ENCODE results near the gene TSHZ2.

TSHZ2 gene

DNA sequence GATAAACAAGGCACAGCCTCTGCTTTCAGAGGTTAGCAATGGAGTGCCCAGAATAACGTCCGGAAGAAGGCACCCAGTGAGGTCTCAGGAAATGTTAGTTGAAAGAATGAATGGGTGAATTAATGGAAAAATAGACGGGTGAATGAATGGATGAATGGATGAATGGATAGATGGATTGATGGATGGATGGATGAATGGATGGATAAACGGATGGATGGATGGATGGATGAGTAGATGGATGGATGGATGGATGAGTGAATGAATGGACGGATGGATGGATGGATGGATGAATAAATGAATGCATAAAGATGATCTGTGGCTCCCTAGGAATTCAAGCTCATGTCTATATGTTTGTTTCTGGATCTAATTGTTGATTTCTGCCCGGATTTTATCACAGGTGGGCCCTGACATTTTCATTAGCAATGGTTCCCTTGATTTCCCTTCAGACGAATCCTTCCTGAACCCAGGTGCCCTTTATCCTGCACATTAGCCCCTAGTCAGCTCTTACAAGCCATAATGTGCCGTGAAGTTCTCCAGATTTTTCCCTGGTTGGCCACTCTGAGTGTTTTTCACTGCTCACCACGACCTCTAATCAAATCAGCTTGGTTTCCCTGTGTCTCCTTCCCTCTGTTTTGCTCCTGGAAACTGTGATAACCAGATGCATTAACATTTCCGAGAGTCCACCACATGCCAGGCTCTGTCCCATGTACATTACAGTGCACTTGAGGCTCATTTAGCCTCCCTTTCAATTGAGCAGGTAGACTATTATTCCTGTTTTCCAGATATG lies 22.2 kb downstream of the TSHZ2 start:
- no peak for TF ChIP-seq GATA2 (IDR thresholded peaks at IDR 0.05; ENCODE audit: low read depth, low read length)
- no peak for TF ChIP-seq GATA3 (IDR thresholded peaks at IDR 0.05; ENCODE audit: low read depth, low read length)

DNA sequence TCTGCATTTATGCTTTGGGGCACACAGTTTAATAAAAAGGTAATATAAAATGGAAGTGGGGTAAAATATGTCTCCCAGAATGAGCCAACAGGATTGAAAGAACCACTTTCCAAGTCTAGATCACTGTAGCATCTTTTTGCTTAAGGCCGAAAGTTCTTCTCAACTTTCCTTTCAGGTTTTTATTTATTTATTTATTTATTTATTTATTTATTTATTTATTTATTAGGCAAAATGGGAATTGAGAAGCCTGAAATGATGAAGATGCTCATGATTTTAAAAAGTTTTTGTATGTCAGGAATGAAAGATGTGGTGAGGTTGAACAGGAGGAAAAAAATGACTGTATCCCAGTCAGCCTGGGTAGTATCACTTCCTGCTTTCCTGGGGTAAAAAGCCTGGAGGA lies 24.0 kb downstream of the TSHZ2 start:
- no peak for TF ChIP-seq GATA2 (IDR thresholded peaks at IDR 0.05; ENCODE audit: low read depth, low read length)
- TF ChIP-seq GATA3 (IDR thresholded peaks at IDR 0.05; ENCODE audit: low read depth, low read length) = no peak

DNA sequence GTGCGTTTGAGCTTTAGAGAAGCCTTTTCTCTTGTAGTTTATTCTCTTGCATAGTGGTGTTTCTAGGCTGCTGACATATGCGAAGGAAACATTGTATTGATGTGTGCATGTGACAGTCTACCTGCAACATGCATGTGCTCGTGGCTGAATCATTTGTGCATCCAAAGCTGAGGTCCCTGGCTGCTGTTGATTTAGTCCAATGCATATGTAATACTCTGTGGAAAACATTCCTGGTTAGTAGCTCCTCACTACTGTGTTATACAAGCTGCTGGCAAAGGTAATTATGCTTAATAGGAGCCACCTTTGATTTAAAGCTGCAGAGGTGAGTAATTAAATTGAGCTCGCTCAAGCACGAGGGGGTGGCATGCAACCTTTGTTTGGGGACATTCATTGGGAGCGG lies 24.5 kb downstream of the TSHZ2 start:
- no peak for TF ChIP-seq GATA3 (IDR thresholded peaks at IDR 0.05; ENCODE audit: low read depth, low read length)
- TF ChIP-seq GATA2 (IDR thresholded peaks at IDR 0.05; ENCODE audit: low read depth, low read length) = no peak

DNA sequence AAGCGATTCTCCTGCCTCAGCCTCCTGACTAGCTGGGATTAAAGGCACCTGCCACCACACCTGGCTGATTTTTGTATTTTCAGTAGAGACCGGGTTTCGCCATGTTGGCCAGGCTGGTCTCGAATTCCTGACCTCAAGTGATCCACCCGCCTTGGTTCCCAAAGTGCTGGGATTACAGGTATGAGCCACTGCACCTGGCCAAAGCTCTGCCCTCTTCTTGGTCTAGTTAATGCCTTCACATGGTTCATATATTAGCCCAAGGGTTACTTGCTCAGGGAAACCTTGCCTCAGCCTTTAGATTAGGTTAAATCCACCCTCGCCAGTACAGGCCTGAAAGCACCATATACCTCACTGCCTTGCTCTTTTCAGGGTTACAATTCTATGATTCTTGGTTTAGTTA lies 26.1 kb downstream of the TSHZ2 start:
- no peak for TF ChIP-seq GATA3 (IDR thresholded peaks at IDR 0.05; ENCODE audit: low read depth, low read length)
- TF ChIP-seq GATA2 (IDR thresholded peaks at IDR 0.05; ENCODE audit: low read depth, low read length) = no peak

DNA sequence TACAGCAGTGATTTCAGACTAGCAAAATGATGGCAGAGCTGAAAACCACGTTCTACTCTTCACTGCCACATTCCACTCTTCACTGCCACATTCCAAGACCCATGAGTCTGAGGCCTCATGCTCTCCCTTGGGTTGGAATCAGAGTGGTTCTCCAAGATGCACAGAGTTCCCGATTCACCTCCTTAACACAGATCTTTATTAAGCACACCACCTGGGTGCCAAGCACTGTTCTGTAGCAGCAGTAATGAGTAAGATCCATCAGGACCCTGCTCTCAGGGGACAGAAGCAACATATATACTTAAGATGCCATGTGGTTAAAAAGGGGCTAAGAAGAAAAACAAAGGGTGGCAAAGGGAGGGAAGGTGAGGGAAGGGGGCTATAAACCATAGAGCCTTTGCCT lies 26.9 kb downstream of the TSHZ2 start:
- TF ChIP-seq GATA2 (IDR thresholded peaks at IDR 0.05; ENCODE audit: low read depth, low read length) (no peak), GATA3 (IDR thresholded peaks at IDR 0.05; ENCODE audit: low read depth, low read length) (no peak)

DNA sequence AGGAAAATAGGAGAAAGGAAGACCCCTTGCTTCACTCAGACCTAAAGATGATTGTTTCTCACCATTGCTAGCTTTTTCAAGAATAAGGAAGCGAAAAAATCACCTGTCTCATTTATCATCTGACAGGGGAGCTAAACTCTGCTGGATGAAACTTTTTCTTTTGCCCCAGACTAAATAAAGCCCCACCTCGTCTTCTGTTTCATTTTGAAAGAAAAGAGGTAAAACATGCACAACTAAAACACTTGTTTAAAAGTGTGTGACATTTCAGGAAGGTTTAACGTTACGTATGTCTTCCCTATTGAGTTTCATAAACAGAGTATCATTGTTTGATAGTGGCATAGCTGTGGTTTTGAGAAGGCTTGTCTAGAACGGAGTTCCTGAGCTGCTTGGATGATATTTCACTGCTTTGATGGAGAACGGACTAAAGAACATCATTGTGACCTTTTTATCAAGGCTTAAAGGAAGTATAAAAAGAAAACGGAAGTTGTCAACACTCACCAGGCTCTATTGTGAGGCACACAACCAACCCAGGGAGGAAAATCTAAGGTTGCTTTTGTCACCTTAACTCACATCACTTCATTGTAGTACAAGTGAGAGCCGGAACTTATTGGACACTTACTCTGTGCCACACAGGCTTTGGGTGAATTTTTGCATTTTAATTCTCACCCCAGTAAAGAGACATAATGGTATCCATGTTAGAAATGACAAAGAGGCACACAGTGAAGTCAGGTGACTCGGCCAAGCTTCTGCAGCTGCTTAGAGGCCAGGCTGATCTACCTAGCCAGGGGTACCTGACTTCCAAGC lies 29.5 kb downstream of the TSHZ2 start:
- TF ChIP-seq GATA2 (IDR thresholded peaks at IDR 0.05; ENCODE audit: low read depth, low read length) = no peak
- no peak for TF ChIP-seq GATA3 (IDR thresholded peaks at IDR 0.05; ENCODE audit: low read depth, low read length)

DNA sequence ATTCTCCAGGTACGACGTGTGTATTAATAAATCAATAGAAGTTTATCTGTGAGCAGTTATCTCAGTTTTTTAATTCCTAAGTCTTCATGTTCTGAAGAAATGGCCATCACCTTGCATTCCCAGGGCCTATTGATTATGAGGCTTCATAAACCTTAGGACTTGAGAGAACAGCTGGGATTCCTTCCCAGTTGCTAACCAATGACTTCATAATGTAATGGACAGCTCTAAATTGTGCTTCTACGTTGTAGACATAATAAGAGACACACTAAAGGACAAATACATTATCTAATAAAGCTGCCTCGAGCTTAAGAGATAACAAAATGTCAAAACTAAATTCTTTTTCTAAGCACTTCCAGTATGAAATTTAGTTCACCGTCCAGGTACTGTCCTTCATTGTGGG lies 30.6 kb downstream of the TSHZ2 start:
- TF ChIP-seq GATA2 (IDR thresholded peaks at IDR 0.05; ENCODE audit: low read depth, low read length) = no peak
- no peak for TF ChIP-seq GATA3 (IDR thresholded peaks at IDR 0.05; ENCODE audit: low read depth, low read length)

DNA sequence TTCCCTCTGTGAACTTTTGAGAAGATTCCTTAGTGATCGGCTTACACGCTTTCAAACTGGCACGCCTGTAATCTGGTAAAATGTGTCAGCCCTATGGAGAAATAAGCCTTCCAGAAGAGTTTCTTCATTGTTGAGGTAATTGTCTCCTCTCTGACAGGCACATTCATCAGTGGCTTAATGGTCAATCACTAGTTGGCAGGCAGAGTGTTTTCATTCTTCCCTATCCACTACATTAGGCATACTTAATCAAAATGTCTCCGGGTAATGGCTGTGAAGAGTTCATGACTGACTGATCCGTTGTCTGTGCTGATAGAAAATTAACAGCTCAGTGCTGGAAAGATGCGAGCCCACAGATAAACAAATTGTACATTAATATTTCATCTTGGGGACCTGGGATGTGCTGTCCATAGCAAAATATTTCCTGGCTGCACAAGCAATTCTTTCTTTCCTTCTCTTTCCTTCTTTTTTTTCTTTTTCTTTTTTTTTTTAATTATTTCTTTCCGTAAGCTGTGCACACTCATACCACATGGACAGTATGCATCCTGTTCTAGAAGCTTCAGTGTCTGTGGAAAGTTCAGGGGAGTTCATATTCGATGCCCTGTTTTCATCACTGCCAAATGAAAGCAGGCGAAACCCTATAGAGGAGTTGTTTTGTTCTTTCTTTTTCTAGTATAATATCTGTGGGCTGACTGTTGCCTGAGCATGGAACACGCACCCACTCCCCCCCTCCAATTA lies 31.4 kb downstream of the TSHZ2 start:
- TF ChIP-seq GATA3 (IDR thresholded peaks at IDR 0.05; ENCODE audit: low read depth, low read length) (no peak), GATA2 (IDR thresholded peaks at IDR 0.05; ENCODE audit: low read depth, low read length) (peak; percentile 55)

DNA sequence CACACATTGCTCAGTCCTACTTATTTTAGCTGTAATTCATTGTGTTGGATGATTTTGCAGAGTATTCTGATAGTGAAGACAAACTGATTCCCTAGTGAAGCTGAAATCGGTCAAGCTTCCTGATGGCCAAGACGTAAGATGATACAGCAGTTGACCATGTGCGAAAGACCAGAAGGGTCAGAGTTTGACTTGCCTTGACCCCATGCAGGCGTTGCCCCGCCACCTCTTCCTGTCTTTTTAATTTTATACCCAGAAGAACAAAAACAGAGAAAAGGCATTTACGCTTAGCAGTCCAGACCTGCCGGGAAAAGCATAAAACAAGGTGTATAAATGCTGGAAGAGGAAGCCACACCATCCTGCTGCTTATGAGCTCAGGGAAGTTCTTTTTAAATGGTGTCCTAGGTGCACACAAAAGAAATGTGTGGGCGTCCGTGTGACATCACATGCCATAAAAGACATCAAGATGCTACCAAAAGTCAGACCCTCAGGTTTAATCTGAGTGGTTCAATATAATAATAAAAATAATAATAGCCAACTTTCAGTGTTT lies 32.2 kb downstream of the TSHZ2 start:
- TF ChIP-seq GATA2 (IDR thresholded peaks at IDR 0.05; ENCODE audit: low read depth, low read length) (no peak), GATA3 (IDR thresholded peaks at IDR 0.05; ENCODE audit: low read depth, low read length) (no peak)

DNA sequence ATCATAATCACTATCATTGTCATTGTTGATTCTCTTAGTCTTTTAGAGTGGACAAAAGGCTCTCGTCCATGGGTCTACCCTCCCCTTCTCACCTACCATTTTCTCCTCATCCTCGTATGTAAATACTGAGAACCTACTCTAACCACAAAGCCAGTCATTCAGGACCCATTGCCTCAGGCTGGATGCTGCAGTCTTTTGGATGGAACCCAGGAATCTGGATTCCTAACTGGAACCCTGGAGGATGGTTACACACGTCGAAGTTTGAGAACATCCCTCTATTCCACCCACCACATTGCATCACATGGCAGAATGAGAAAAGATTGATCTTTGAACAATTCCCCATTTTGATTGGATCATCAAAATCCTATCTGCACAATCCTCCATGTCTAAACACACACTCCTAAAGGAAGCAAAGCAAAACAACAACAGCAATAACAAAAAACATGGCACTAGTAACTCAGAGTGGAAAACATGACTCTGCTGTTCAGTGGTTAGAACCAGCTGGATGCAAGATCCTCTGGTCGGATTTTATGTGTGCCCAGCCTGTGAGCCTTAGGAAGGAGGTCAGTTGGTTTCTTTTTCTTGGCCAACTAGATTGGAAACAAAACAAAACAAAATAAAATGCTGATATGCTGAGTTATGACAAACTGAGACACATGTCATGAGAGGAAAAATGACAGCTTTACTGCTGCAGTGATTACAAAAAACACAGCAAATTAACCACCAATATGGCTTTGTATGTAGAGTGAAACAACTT lies 38.0 kb downstream of the TSHZ2 start:
- no peak for TF ChIP-seq GATA2 (IDR thresholded peaks at IDR 0.05; ENCODE audit: low read depth, low read length)
- no peak for TF ChIP-seq GATA3 (IDR thresholded peaks at IDR 0.05; ENCODE audit: low read depth, low read length)

DNA sequence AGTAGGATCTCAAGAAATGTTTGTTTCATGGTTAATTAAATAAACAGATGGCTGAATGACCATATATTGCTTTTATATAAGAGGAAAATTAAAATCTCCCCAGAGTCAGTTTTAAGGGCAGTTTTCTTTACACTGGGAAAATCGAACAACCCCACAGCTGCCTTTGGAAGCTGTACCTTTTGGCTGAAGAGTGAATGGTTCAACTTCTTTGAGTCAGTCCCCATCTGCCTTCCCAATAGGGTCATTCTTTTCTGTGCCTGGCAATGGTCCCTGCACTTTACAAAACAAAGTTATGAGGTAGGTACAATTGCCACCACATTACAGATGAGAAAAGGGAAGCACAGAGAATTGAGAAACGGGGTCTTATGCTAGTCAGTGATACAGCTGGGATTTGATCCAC lies 39.5 kb downstream of the TSHZ2 start:
- TF ChIP-seq GATA3 (IDR thresholded peaks at IDR 0.05; ENCODE audit: low read depth, low read length) = no peak
- no peak for TF ChIP-seq GATA2 (IDR thresholded peaks at IDR 0.05; ENCODE audit: low read depth, low read length)

DNA sequence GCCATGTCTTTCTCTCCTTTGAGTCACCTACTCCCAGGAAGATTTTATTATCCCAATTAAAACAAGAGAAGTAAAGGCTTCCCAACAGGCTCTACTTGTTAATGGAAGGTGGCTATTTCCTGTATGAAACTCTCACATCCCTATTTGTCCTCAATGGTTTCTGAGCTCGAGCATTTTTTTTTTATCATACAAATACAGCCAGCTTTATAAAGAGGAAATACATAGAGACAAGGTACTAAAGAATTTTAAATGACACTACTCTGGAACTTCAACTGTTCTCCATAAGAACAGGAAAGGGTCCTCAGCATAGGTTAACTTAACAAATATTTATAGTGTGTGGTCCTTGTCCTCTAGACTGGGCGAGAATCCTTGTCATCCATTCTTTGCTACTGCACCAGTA lies 41.0 kb downstream of the TSHZ2 start:
- no peak for TF ChIP-seq GATA2 (IDR thresholded peaks at IDR 0.05; ENCODE audit: low read depth, low read length)
- no peak for TF ChIP-seq GATA3 (IDR thresholded peaks at IDR 0.05; ENCODE audit: low read depth, low read length)

DNA sequence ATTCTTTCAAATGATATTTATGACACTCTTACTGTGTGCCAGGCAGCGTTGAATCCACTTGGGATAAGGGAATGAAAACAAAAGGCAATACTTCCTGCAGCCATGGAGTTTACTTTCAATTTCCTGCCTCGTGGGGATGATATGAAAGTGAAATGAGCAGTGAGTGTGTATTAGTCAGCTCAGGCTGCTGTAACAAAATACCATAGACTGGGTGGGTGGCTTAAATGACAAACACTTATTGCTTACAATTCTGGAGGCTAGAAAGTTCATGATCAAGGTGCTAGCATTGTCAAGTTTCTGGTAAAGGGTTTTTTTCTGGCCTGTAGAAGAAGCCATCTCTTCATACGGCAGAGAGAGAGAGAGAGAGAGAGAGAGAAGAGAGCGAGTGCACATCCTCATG lies 41.7 kb downstream of the TSHZ2 start:
- no peak for TF ChIP-seq GATA3 (IDR thresholded peaks at IDR 0.05; ENCODE audit: low read depth, low read length)
